Measurements from ENCODE around the gene MARCHF5. TPM values are rescaled to one million over a fixed set of nuclear protein-coding genes. Genes with fewer than 3 reads are reported as not detected.
A peak's percentile ranks its signal among the peaks of the same experiment; 100 is the strongest.

The MARCHF5 gene
- polyA plus RNA-seq, 1 donor (not counting 4 experiments of a cell fraction or from before 2014, with no cell fraction given): 54.1 TPM

DNA sequence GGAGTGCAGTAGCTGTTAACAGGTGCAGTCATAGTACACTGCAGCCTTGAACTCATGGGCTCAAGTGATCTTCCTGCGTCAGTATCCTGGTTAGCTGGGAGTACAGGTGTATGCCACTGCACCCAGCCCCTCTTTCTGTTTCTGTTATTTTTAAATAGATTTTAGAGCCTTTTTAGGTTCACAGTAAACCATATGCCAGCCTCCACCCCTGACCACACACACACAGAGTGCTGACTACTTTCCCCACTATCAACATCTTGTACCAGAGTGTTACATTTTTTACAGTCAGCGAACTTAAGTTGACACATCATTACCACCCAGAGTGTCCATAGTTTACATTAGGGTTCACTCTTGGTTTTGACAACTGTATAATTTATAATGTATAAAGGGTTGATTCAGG is 32.1 kb downstream of the MARCHF5 start:
- dilution Hi-C loops (cut with MboI; ENCODE audit: extremely low pct_ligation_motif_present, low sequenced_read_pairs): no loop called here
- peaks cover 0 to 1% of the 10 kb centered on the region in 2 experiments for H3K36me3 ChIP-seq (ENCODE audit: control insufficient read depth in 2 of 2, extremely low read depth in 1 of 2, insufficient read depth in 2 of 2, low read length in 2 of 2)
- no peaks in the 10 kb centered on the region for H3K9me1 ChIP-seq (ENCODE audit: control insufficient read depth, extremely low read depth, insufficient read depth, low read length)
- H4K20me1 ChIP-seq (ENCODE audit: control insufficient read depth, extremely low read depth, insufficient read depth, low read length): no peaks in the 10 kb centered on the region
- DNase-seq (ENCODE audit: low read depth, low spot score): no peak
- no peak overlapping the region for H3K4me2 ChIP-seq (ENCODE audit: control insufficient read depth, extremely low read depth, insufficient read depth, low read depth, low read length)
- H3K4me1 ChIP-seq (ENCODE audit: control insufficient read depth, extremely low read depth, insufficient read depth, low read length): peaks cover 9% of the 10 kb centered on the region
- no peak overlapping the region for H3K4me3 ChIP-seq (ENCODE audit: control insufficient read depth in 2 of 3, extremely low read depth in 1 of 3, insufficient read depth in 2 of 3, low read depth in 1 of 3, low read length in 3 of 3)
- H2AFZ ChIP-seq (ENCODE audit: control insufficient read depth, low read length): no peak overlapping the region
- TF ChIP-seq, protein P1, sequence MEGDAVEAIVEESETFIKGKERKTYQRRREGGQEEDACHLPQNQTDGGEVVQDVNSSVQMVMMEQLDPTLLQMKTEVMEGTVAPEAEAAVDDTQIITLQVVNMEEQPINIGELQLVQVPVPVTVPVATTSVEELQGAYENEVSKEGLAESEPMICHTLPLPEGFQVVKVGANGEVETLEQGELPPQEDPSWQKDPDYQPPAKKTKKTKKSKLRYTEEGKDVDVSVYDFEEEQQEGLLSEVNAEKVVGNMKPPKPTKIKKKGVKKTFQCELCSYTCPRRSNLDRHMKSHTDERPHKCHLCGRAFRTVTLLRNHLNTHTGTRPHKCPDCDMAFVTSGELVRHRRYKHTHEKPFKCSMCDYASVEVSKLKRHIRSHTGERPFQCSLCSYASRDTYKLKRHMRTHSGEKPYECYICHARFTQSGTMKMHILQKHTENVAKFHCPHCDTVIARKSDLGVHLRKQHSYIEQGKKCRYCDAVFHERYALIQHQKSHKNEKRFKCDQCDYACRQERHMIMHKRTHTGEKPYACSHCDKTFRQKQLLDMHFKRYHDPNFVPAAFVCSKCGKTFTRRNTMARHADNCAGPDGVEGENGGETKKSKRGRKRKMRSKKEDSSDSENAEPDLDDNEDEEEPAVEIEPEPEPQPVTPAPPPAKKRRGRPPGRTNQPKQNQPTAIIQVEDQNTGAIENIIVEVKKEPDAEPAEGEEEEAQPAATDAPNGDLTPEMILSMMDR (optimal IDR thresholded peaks at IDR 0.05 in 1 of 3, IDR thresholded peaks at IDR 0.05 in 1 of 3, conservative IDR thresholded peaks at IDR 0.05 in 1 of 3; ENCODE audit: extremely low read depth in 1 of 3, insufficient read depth in 2 of 3, low read length in 3 of 3): no peak
- TF ChIP-seq EZH2 (IDR thresholded peaks at IDR 0.05; ENCODE audit: low read length): no peak
- H3K27ac ChIP-seq (ENCODE audit: control insufficient read depth, insufficient read depth, low read length): no peak overlapping the region
- no peak overlapping the region for H3K9ac ChIP-seq (ENCODE audit: control insufficient read depth, extremely low read depth, insufficient read depth, low read length)
- H3K27me3 ChIP-seq (ENCODE audit: control insufficient read depth, extremely low read depth, insufficient read depth, low read length): no peaks in the 10 kb centered on the region
- no peak for FAIRE-seq
- H3K9me3 ChIP-seq (ENCODE audit: control insufficient read depth, low read depth, low read length): no peaks in the 10 kb centered on the region
- H3K79me2 ChIP-seq (ENCODE audit: control insufficient read depth, insufficient read depth, low read length): peaks cover 51% of the 10 kb centered on the region

DNA sequence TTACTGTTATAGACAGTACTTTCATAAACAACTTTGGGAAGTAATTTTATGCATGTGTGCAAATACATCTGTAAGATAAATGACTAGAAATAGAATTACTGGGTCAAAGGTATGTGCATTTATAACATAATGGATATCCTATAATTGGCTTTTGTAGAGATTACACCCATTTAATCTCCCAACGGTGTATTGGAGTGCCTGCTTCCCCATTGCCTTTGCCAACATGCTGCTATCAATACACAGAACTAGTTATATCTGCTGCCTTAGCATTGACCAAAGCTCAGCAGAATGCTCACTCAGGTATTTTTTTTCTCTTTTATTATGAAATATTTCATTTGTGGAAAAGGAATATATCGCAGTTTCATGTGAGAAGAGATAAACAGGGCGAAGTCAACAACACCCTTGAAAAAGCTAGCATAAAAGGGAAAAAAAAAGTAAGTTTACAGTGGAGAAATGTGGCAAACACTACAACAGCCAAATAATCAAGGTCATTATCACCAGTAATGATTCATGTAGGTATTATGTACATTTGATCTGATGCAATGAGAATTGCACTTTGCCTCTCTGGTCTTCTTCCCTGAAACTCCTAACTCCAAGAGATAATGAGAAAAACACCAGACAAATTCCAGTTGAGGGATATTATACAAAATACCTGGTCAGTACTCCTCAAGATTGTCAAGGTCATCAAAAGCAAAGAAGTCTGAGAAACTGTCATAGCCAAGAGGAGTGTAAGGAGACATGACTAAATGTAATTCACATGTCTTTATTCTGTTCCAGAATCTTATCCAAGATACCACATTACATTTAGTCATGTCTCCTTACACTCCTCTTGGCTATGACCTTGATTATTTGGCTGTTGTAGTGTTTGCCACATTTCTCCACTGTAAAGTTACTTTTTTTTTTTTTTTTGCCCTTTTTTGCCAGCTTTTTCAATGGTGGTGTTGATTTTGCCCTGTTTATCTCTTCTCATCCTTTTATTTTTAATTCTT is 36.8 kb downstream of the MARCHF5 start:
- Histone ChIP-seq H4K20me1 (ENCODE audit: control insufficient read depth, extremely low read depth, insufficient read depth, low read length) (no peaks in the 10 kb centered on the region), H3K4me2 (ENCODE audit: control insufficient read depth, extremely low read depth, insufficient read depth, low read depth, low read length) (peak overlapping the region; percentile 53), H3K9me1 (ENCODE audit: control insufficient read depth, extremely low read depth, insufficient read depth, low read length) (no peaks in the 10 kb centered on the region), H3K9ac (ENCODE audit: control insufficient read depth, extremely low read depth, insufficient read depth, low read length) (no peak overlapping the region), H3K4me1 (ENCODE audit: control insufficient read depth, extremely low read depth, insufficient read depth, low read length) (peaks cover 36% of the 10 kb centered on the region), H3K4me3 (ENCODE audit: control insufficient read depth in 2 of 3, extremely low read depth in 1 of 3, insufficient read depth in 2 of 3, low read depth in 1 of 3, low read length in 3 of 3) (no peak overlapping the region), H3K27ac (ENCODE audit: control insufficient read depth, insufficient read depth, low read length) (peak overlapping the region; percentile 88), H3K79me2 (ENCODE audit: control insufficient read depth, insufficient read depth, low read length) (peaks cover 47% of the 10 kb centered on the region), H3K9me3 (ENCODE audit: control insufficient read depth, low read depth, low read length) (no peaks in the 10 kb centered on the region), H2AFZ (ENCODE audit: control insufficient read depth, low read length) (no peak overlapping the region), H3K36me3 (ENCODE audit: control insufficient read depth in 2 of 2, extremely low read depth in 1 of 2, insufficient read depth in 2 of 2, low read length in 2 of 2) (no peaks in the 10 kb centered on the region), H3K27me3 (ENCODE audit: control insufficient read depth, extremely low read depth, insufficient read depth, low read length) (no peaks in the 10 kb centered on the region)
- no peak for DNase-seq (ENCODE audit: low read depth, low spot score)
- FAIRE-seq: peak; percentile 91
- no peak for TF ChIP-seq EZH2 (IDR thresholded peaks at IDR 0.05; ENCODE audit: low read length)
- TF ChIP-seq, protein P1 (optimal IDR thresholded peaks at IDR 0.05 in 1 of 3, IDR thresholded peaks at IDR 0.05 in 1 of 3, conservative IDR thresholded peaks at IDR 0.05 in 1 of 3; ENCODE audit: extremely low read depth in 1 of 3, insufficient read depth in 2 of 3, low read length in 3 of 3): no peak
- dilution Hi-C loops (cut with MboI; ENCODE audit: extremely low pct_ligation_motif_present, low sequenced_read_pairs): no loop called here

Data from keratinocyte (primary cell).